ENCODE results near the gene MORC3.

The MORC3 gene

GRCh38 chr21:36423771-36424433 lies 103.9 kb downstream of the MORC3 start:
- no peak for DNase-seq (ENCODE audit: low read depth in 2 of 2)

- DNase-seq (ENCODE audit: low read depth in 2 of 2) = no peak
Measured at GRCh38 chr21:36424592-36424991, 104.6 kb downstream of the MORC3 start.

DNA sequence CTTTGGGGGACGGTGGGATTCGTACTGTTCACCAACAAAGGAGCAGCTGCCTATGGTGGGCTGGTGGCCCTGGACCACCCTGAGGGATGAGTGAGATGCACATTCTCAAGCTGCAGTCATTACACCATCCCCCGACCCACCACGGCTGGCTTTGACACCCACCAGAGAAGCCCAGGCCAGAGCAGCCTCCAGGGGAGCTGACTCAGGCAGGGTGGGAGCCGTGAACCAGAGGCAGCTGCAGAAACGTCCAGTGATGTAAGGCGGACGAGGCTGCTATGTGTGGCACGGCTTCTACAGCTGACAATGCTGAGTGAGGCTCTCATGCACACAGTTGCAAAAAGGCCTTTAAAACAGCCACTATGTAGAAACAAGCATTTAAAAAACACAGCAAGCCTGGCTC lies 105.3 kb downstream of the MORC3 start:
- DNase-seq (ENCODE audit: low read depth in 2 of 2) = no peak

Data from stimulated activated CD4-positive, alpha-beta T cell treated with anti-CD3 and anti-CD28 coated beads, Interleukin-4, amount 100 ng/mL, for 48 hours (primary cell).